ENCODE results near the gene IPO13. TPM values are rescaled to one million over a fixed set of nuclear protein-coding genes. Genes with fewer than 3 reads are reported as not detected.

The IPO13 gene
- total RNA-seq, 1 donor from 2014 or later: 34.6 TPM

DNA sequence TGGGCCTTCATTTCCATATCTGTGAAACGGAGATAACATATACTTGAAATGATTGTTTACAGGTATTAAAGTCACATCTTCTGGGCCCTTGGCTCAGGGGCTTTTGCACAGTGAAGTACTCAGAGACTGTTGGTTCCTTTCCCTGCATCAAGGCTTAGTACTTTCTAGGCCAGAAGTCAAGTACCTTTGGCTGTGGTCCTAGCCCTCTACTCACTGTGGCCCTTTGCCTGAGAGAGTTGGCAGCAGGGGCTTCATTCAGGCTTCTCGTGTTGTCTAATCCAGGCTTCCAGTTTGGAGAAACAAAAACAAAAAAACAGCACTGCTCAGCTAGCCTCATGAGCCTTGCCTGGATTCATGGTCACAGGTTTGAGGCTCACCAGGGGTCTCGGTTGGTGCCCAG lies 14.9 kb downstream of the IPO13 start:
- Histone ChIP-seq H3K9me3 (no peaks in the 10 kb centered on the region), H3K4me3 (no peak overlapping the region), H3K4me1 (no peaks in the 10 kb centered on the region), H3K27me3 (no peaks in the 10 kb centered on the region), H3K27ac (no peak overlapping the region), H3K36me3 (peaks cover 0 to 42% of the 10 kb centered on the region in 2 donors)
- intact Hi-C loops (cut with DNase I): no loop called here
- no peak for TF ChIP-seq POLR2A (IDR thresholded peaks at IDR 0.05)
- TF ChIP-seq, protein P1, sequence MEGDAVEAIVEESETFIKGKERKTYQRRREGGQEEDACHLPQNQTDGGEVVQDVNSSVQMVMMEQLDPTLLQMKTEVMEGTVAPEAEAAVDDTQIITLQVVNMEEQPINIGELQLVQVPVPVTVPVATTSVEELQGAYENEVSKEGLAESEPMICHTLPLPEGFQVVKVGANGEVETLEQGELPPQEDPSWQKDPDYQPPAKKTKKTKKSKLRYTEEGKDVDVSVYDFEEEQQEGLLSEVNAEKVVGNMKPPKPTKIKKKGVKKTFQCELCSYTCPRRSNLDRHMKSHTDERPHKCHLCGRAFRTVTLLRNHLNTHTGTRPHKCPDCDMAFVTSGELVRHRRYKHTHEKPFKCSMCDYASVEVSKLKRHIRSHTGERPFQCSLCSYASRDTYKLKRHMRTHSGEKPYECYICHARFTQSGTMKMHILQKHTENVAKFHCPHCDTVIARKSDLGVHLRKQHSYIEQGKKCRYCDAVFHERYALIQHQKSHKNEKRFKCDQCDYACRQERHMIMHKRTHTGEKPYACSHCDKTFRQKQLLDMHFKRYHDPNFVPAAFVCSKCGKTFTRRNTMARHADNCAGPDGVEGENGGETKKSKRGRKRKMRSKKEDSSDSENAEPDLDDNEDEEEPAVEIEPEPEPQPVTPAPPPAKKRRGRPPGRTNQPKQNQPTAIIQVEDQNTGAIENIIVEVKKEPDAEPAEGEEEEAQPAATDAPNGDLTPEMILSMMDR (IDR thresholded peaks at IDR 0.05): no peak
- no peak for DNase-seq (ENCODE audit: extremely low spot score in 2 of 2)

DNA sequence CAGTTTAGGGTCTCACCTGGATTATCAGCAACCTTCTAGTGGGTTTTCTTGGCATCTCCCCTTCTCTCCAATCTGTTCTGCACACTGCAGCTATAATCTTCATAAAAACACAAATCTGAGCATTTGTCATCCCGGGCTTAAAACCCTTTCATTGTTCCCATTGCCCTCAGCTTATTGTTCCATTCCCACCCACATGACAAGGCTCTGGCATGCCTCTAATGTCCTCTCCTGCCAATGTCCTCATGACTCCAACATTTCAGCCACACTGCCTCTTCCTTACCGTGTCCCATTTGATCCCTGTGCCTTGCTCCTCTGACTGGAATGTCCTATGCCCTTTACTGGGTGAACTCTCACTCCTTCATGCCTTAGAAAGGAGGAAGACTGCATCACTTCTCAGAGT lies 15.6 kb downstream of the IPO13 start:
- H3K36me3 ChIP-seq: peaks cover 0 to 36% of the 10 kb centered on the region in 2 donors
- no peaks in the 10 kb centered on the region for H3K4me1 ChIP-seq
- TF ChIP-seq, protein P1 (IDR thresholded peaks at IDR 0.05): no peak
- TF ChIP-seq POLR2A (IDR thresholded peaks at IDR 0.05): no peak
- TF ChIP-seq POLR2AphosphoS5 (IDR thresholded peaks at IDR 0.05; ENCODE audit: insufficient read depth in 1 of 2, low read depth in 1 of 2): no peak
- H3K27ac ChIP-seq: no peak overlapping the region
- no peak for DNase-seq (ENCODE audit: extremely low spot score in 2 of 2)
- no peaks in the 10 kb centered on the region for H3K9me3 ChIP-seq
- no peak overlapping the region for H3K4me3 ChIP-seq
- intact Hi-C loops (cut with DNase I): no loop called here
- H3K27me3 ChIP-seq: no peaks in the 10 kb centered on the region

DNA sequence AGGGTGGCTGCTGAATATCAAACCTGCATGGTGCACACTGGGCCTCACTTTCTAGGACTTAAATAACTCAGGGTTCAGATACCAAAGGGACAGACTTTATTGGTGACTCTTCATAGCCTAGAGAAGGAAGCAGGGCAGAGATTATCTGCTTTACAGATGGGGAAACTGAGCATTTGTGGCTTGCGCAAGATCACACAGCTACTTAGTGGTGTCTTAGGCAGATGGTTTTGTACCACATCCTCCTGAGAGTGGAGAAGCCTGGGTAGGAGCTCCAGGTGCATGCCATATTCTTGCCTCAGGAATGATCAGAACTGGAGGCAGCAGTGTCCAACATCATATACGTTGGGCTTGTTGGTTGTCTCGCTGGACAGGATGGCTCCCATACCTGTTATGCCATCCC lies 16.3 kb downstream of the IPO13 start:
- intact Hi-C loops (cut with DNase I): no loop called here
- Histone ChIP-seq H3K4me3 (no peak overlapping the region), H3K36me3 (peaks cover 0 to 29% of the 10 kb centered on the region in 2 donors), H3K9me3 (no peaks in the 10 kb centered on the region), H3K27ac (no peak overlapping the region), H3K27me3 (no peaks in the 10 kb centered on the region), H3K4me1 (no peaks in the 10 kb centered on the region)
- DNase-seq (ENCODE audit: extremely low spot score in 2 of 2): no peak
- no peak for TF ChIP-seq POLR2A (IDR thresholded peaks at IDR 0.05)
- TF ChIP-seq POLR2AphosphoS5 (IDR thresholded peaks at IDR 0.05; ENCODE audit: insufficient read depth in 1 of 2, low read depth in 1 of 2): no peak
- TF ChIP-seq, protein P1 (IDR thresholded peaks at IDR 0.05): no peak

DNA sequence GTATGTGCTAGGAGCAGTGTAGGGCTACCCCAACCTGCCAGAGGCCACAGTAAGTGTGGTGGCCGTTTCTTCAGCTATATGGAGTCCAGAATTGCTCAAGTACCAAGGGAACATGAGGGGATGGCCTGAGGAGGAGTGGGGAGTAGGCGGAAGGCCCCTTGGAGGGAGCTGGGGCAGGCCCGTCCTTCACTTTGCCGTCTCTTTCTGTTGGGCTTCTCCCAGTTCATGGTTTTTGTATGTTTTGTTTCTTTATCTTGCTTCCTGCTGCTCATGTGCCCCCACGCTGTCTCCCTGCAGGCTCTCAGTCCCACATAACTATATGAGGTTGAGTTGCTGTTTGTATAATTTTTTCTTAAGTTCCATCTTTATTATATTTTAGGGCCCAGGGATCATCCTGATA lies 17.1 kb downstream of the IPO13 start:
- Histone ChIP-seq H3K4me3 (no peak overlapping the region), H3K27me3 (no peaks in the 10 kb centered on the region), H3K9me3 (no peaks in the 10 kb centered on the region), H3K27ac (no peak overlapping the region), H3K4me1 (no peaks in the 10 kb centered on the region), H3K36me3 (peaks cover 0 to 20% of the 10 kb centered on the region in 2 donors)
- TF ChIP-seq POLR2A (IDR thresholded peaks at IDR 0.05) (no peak), POLR2AphosphoS5 (IDR thresholded peaks at IDR 0.05; ENCODE audit: insufficient read depth in 1 of 2, low read depth in 1 of 2) (no peak)
- TF ChIP-seq, protein P1 (IDR thresholded peaks at IDR 0.05): no peak
- intact Hi-C loops (cut with DNase I): no loop called here
- no peak for DNase-seq (ENCODE audit: extremely low spot score in 2 of 2)

DNA sequence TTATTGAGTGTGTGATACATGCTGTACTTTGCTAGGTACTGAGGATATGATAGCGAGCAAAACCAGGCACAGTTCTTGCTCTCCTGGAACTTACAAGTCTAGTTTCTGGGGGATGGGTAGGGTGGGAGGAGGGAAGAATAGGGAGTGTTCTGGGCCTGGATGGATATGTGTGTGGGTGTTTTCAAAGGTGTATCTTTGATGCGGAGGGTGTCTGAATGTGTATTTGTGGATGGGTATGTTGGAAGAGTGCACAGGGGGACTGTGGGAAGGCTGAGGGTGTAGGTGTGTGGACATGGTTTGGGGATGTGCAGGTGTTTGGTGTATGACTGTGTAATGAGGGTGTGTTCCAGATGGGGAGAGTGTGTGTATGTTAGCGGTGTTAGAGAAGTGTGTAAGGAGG lies 18.6 kb downstream of the IPO13 start:
- Histone ChIP-seq H3K36me3 (peaks cover 0 to 8% of the 10 kb centered on the region in 2 donors), H3K4me3 (no peak overlapping the region), H3K4me1 (peaks cover 4% of the 10 kb centered on the region), H3K9me3 (no peaks in the 10 kb centered on the region), H3K27ac (no peak overlapping the region), H3K27me3 (no peaks in the 10 kb centered on the region)
- DNase-seq (ENCODE audit: extremely low spot score in 2 of 2): no peak
- intact Hi-C loops (cut with DNase I): no loop called here
- TF ChIP-seq, protein P1 (IDR thresholded peaks at IDR 0.05): no peak
- TF ChIP-seq POLR2AphosphoS5 (IDR thresholded peaks at IDR 0.05; ENCODE audit: insufficient read depth in 1 of 2, low read depth in 1 of 2): no peak
- no peak for TF ChIP-seq POLR2A (IDR thresholded peaks at IDR 0.05)

Data from vagina (tissue), 2 donors.